ENCODE measurements around the gene DNAJA1.
A peak's percentile ranks its signal among the peaks of the same experiment; 100 is the strongest.

GRCh38 chr9:33076046-33077004 lies 51.3 kb downstream of the DNAJA1 start, which contains the start of gene SMU1:
- TF ChIP-seq POLR2A (IDR thresholded peaks at IDR 0.05; ENCODE audit: borderline replicate concordance, extremely low read depth, insufficient read depth, insufficient read length) (peak; percentile 61), POLR2AphosphoS5 (IDR thresholded peaks at IDR 0.05; ENCODE audit: low read depth, low read length) (peak; percentile 85), CTCF (IDR thresholded peaks at IDR 0.05 in 2 of 3, conservative IDR thresholded peaks at IDR 0.05 in 1 of 3; ENCODE audit: borderline replicate concordance in 1 of 3, insufficient read depth in 1 of 3, low read depth in 2 of 3, low read length in 2 of 3) (no peak), RAD21 (IDR thresholded peaks at IDR 0.05; ENCODE audit: low read depth) (no peak), CBX3 (IDR thresholded peaks at IDR 0.05; ENCODE audit: low read depth) (peak; percentile 93)
